HepG2 (cell line): Measurements from ENCODE around the gene NPTXR. TPM values are rescaled to one million over a fixed set of nuclear protein-coding genes. Genes with fewer than 3 reads are reported as not detected.

Experiments
- ARID2 ChIP-seq: sonication (generic); formaldehyde crosslinking; IDR thresholded peaks from 2 replicates; pipeline ENCODE4 v1.8.1; 2022; ENCODE audit warnings: mild to moderate bottlenecking, missing genetic modification reagents, borderline replicate concordance
- ASH2L ChIP-seq: fragments of 300-600, 200-600 bp; sonication (generic); IDR thresholded peaks from 2 replicates; pipeline ENCODE4 v1.7.0; 2017; ENCODE audit warnings: low read depth, mild to moderate bottlenecking, moderate library complexity, mixed read lengths, low read length; ENCODE audit not compliant: insufficient read length
- CAMTA2 ChIP-seq: sonication (generic); formaldehyde crosslinking; IDR thresholded peaks from 2 replicates; pipeline ENCODE4 v1.4.0; 2020; ENCODE audit warnings: mild to moderate bottlenecking, missing genetic modification reagents, borderline replicate concordance
- CEBPZ ChIP-seq: IDR thresholded peaks from 2 replicates; pipeline ENCODE4 v1.6.1; 2012; ENCODE audit warnings: low read length, improper control_type of control experiment
- GFI1 ChIP-seq: sonication (generic); formaldehyde crosslinking; IDR thresholded peaks from 2 replicates; pipeline ENCODE4 v1.5.0; 2020; ENCODE audit warnings: missing genetic modification reagents, mild to moderate bottlenecking, borderline replicate concordance
- HNRNPLL ChIP-seq: fragments of 200-400 bp; formaldehyde crosslinking; IDR thresholded peaks from 2 replicates; pipeline ENCODE4 v1.6.1; 2017; ENCODE audit warnings: mild to moderate bottlenecking, low read depth, low read length; ENCODE audit not compliant: poor library complexity, severe bottlenecking
- HNRNPUL1 ChIP-seq: fragments of 200-400 bp; formaldehyde crosslinking; IDR thresholded peaks from 2 replicates; pipeline ENCODE4 v1.6.1; 2017; ENCODE audit warnings: low read depth, mild to moderate bottlenecking, low read length, moderate library complexity
- HOXA3 ChIP-seq: sonication (generic); formaldehyde crosslinking; IDR thresholded peaks from 2 replicates; pipeline ENCODE4 v1.5.0; 2020; ENCODE audit warnings: missing genetic modification reagents
- HOXA5 ChIP-seq: sonication (generic); formaldehyde crosslinking; IDR thresholded peaks from 2 replicates; pipeline ENCODE4 v1.4.0; 2020; ENCODE audit warnings: missing genetic modification reagents
- KDM3A ChIP-seq: IDR thresholded peaks from 2 replicates; pipeline ENCODE4 v1.6.1; 2018; ENCODE audit warnings: low read depth, missing compliant biosample characterization
- NCOA1 ChIP-seq: sonication (generic); formaldehyde crosslinking; IDR thresholded peaks from 2 replicates; pipeline ENCODE4 v1.9.0; 2021; ENCODE audit warnings: missing genetic modification reagents
- NKX3-1 ChIP-seq: sonication (generic); formaldehyde crosslinking; IDR thresholded peaks from 2 replicates; pipeline ENCODE4 v1.5.0; 2020; ENCODE audit warnings: missing genetic modification reagents
- PRPF4 ChIP-seq: fragments of 200-400 bp; formaldehyde crosslinking; IDR thresholded peaks from 2 replicates; pipeline ENCODE4 v1.6.1; 2016; ENCODE audit warnings: low read length, low read depth; ENCODE audit not compliant: poor library complexity, severe bottlenecking
- RAD51 ChIP-seq: fragments of 450-650 bp; IDR thresholded peaks from 2 replicates; pipeline ENCODE4 v1.6.1; 2016; ENCODE audit warnings: borderline replicate concordance
- SRF ChIP-seq: IDR thresholded peaks from 2 replicates; pipeline ENCODE4 v1.6.1; 2011; ENCODE audit warnings: mild to moderate bottlenecking, low read depth, low read length, moderate library complexity
- STAT5B ChIP-seq: sonication (generic); formaldehyde crosslinking; IDR thresholded peaks from 2 replicates; pipeline ENCODE4 v1.4.0; 2020; ENCODE audit warnings: missing genetic modification reagents
- TARDBP ChIP-seq: sonication (generic); formaldehyde crosslinking; IDR thresholded peaks from 2 replicates; pipeline ENCODE4 v1.8.0; 2022; ENCODE audit warnings: mild to moderate bottlenecking, missing genetic modification reagents
- ZBTB4 ChIP-seq: sonication (generic); formaldehyde crosslinking; IDR thresholded peaks from 2 replicates; pipeline ENCODE4 v1.4.0; 2020; ENCODE audit warnings: missing genetic modification reagents, mild to moderate bottlenecking, borderline replicate concordance
- ZNF121 ChIP-seq: sonication (generic); formaldehyde crosslinking; IDR thresholded peaks from 2 replicates; pipeline ENCODE4 v1.5.0; 2020; ENCODE audit warnings: mild to moderate bottlenecking, missing genetic modification reagents
- ZNF253 ChIP-seq: sonication (generic); formaldehyde crosslinking; IDR thresholded peaks from 2 replicates; pipeline ENCODE4 v1.8.0; 2022; ENCODE audit warnings: mild to moderate bottlenecking, missing genetic modification reagents, borderline replicate concordance
- ZNF333 ChIP-seq: sonication (generic); formaldehyde crosslinking; IDR thresholded peaks from 2 replicates; pipeline ENCODE4 v1.4.0; 2020; ENCODE audit warnings: mild to moderate bottlenecking, missing genetic modification reagents, borderline replicate concordance
- ZNF569 ChIP-seq: sonication (generic); formaldehyde crosslinking; IDR thresholded peaks from 2 replicates; pipeline ENCODE4 v1.5.0; 2020; ENCODE audit warnings: mild to moderate bottlenecking, missing genetic modification reagents, moderate library complexity, borderline replicate concordance
- ZNF704 ChIP-seq: sonication (generic); formaldehyde crosslinking; IDR thresholded peaks from 2 replicates; pipeline ENCODE4 v1.8.1; 2023; ENCODE audit warnings: mild to moderate bottlenecking, inconsistent platforms, moderate library complexity, missing genetic modification reagents, borderline replicate concordance
- ZNF737 ChIP-seq: sonication (generic); formaldehyde crosslinking; IDR thresholded peaks from 2 replicates; pipeline ENCODE4 v1.5.0; 2020; ENCODE audit warnings: missing genetic modification reagents, mild to moderate bottlenecking, borderline replicate concordance
- ZNF768 ChIP-seq: sonication (generic); formaldehyde crosslinking; IDR thresholded peaks from 2 replicates; pipeline ENCODE4 v1.4.0; 2020; ENCODE audit warnings: missing genetic modification reagents
- polyA plus RNA-seq, 8 experiments: library from polyadenylated mRNA; depleted of rRNA in 3 of 8; stranded (reverse) in 7 of 8; unstranded in 1 of 8; fragments of >200 nt; fragmentation: Illumina TruSeq in 4 of 8; extraction: Trizol in 4 of 8; gene quantifications; 2 replicates each; pipeline versions ENCODE4 v1.2.1 to v1.2.3, GENCODE V29; 2011 to 2016; ENCODE audit warnings: low read depth in 4 of 8, missing spikeins in 1 of 8, mixed read lengths in 1 of 8; ENCODE audit not compliant: insufficient read depth in 1 of 8
- total RNA-seq, 5 experiments: library from RNA; depleted of rRNA; stranded (reverse); fragments of >200 nt; fragmentation: Illumina TruSeq; extraction: Trizol; gene quantifications; 2 replicates each; pipeline ENCODE4 v1.2.3, GENCODE V29; 2016; ENCODE audit warnings: low read depth in 1 of 5

Gene NPTXR
- total and polyA plus RNA-seq, 2 of the 13 experiments (the other 11 are each of a cell fraction or from before 2014, with no cell fraction given) = 2.6 to 4.8 TPM

GRCh38 chr22:38824585-38824984, 19.2 kb downstream of the NPTXR start (continued):
- TF ChIP-seq ZBTB4 (CRISPR knock-in tag) (no peak), TARDBP (no peak), ARID2 (no peak), HNRNPUL1 (no peak), ZNF569 (CRISPR knock-in tag) (no peak), ZNF333 (CRISPR knock-in tag) (no peak), HOXA5 (CRISPR knock-in tag) (peak; percentile 92), ZNF121 (CRISPR knock-in tag) (no peak), PRPF4 (no peak), ZNF704 (CRISPR knock-in tag) (no peak), ASH2L (no peak), ZNF253 (CRISPR knock-in tag) (no peak), CEBPZ (no peak), KDM3A (CRISPR knock-in tag) (no peak), HNRNPLL (no peak), HOXA3 (peak; percentile 28; the same call in 1 of the 2 replicates), ZNF768 (CRISPR knock-in tag) (no peak), CAMTA2 (CRISPR knock-in tag) (no peak), ZNF737 (CRISPR knock-in tag) (0 out of 2 replicates have a peak, but pooled peaks have one; percentile 25), STAT5B (CRISPR knock-in tag) (0 out of 2 replicates have a peak, but pooled peaks have one; percentile 68), NKX3-1 (CRISPR knock-in tag) (peak; percentile 91), NCOA1 (CRISPR knock-in tag) (no peak), RAD51 (no peak), SRF (no peak), GFI1 (CRISPR knock-in tag) (no peak)
